IPS-11a (cell line): Measurements from ENCODE around the gene CDH23.

Experiments used
- H3K4me3 ChIP-seq: one replicate; pipeline ENCODE4 v1.5.1; 2013; ENCODE audit warnings: low read depth, low read length, control low read depth

Gene CDH23

DNA sequence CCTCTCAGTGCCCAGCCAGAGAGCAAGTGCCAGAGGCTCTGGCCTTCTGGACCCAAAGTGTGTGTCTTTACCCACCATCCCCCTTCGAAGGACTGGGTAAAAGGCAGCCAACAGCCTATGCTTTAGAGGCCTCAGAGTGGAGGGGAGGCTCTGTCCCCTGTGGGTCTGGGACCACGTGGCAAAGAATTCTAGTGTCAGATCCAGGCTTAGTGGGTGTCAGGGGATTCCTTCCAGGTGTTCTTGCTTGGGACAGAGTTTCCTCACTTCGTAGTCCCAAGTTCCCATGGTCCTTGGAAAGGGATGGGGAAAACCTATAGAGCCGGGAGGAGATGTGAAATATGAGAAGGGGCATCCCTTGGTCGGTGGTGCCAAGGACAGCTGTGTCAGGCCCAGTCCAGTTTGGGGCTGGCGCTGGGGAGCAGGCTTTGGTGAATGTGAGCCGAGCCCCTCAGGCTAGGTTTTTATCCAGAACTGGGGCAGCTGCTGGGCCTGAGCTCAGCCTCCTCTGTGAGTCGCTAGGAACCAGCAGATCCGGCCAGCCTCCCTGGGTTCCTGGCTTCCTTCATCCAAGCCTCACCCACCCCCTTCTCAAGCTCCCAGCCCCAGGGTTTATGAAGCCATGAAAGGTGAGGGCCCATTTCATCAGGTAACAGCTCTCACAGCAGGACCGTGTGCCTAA lies 251.7 kb downstream of the CDH23 start:
- H3K4me3 ChIP-seq = no peak overlapping the region

- no peak overlapping the region for H3K4me3 ChIP-seq
Observed at GRCh38 chr10:71648933-71649320, 252.2 kb downstream of the CDH23 start.

DNA sequence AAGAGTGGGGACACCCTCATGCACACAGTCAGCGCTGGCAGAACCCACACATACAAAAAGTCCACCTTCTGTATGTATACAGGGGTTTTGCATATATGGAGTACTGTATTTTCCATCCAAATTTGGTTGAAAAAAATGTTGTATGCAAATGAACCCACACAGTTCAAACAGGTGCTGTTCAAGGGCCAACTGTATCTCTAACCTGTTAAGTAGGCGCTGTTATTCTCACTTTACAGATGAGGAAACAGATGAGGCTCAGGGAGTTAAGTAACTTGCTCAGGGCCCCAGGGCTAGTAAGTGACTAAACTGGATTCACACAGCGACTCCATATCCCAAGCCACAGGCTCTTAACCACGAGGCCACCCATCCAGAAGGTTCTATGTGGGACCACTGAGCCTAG lies 252.9 kb downstream of the CDH23 start:
- no peak overlapping the region for H3K4me3 ChIP-seq

DNA sequence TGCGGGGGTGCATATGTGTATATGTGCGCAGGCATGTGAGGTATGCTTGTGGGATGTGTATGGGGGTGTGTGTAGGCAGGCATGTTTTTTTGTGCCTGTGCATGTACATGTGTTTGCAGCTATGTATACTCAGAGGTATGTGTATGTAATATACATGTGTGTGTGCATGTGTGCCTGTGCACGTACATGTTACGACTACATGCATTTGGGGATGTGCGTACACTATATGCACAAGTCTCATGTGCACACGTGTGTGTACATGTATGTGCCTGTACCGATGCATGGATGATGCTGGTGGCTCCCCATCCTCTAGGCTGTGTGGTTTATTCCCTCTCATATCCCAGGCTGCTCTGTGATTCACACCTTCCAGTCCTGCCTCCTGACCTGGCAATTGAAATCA lies 253.7 kb downstream of the CDH23 start:
- no peak overlapping the region for H3K4me3 ChIP-seq

- no peak overlapping the region for H3K4me3 ChIP-seq
Observed at GRCh38 chr10:71651428-71651827, 254.7 kb downstream of the CDH23 start.

GRCh38 chr10:71651928-71652327 lies 255.2 kb downstream of the CDH23 start:
- no peak overlapping the region for H3K4me3 ChIP-seq

GRCh38 chr10:71653044-71653443 lies 256.3 kb downstream of the CDH23 start:
- H3K4me3 ChIP-seq = no peak overlapping the region

DNA sequence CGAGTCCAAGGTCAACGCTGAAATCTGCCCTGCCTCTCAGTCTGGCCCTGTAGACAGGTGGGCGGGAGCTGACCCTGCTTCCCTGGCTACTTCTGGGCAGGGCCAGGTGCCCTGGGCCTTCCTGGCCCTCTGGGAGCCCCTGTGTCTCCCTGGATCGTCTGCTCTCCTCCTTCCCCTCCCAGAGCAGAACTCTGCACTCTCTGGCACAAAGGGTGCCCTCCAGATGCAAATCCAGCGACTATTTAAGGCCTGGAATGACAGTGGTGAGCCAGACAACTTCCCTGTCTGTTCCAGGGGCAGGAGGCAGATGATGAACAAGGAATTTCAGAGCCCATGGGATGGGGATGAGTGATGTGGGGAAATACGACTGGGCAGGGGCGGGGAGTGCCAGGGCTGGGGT lies 259.5 kb downstream of the CDH23 start:
- H3K4me3 ChIP-seq = no peak overlapping the region

- H3K4me3 ChIP-seq = no peak overlapping the region
Observed at GRCh38 chr10:71657604-71658466, 261.1 kb downstream of the CDH23 start.

DNA sequence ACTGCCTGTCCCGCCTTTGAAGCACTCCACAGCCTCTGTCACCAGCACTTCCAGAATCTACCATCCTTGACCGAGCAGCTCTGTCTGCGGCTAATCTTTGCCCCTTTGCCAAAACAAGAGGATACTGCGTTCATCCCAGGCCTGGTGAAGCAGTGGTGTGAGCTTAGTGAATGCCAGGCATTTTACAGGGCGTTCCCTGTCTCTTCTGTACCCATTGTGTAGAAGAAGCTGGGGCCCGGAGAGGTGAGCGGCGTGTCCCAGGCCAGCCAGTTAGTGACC lies 261.7 kb downstream of the CDH23 start:
- no peak overlapping the region for H3K4me3 ChIP-seq

DNA sequence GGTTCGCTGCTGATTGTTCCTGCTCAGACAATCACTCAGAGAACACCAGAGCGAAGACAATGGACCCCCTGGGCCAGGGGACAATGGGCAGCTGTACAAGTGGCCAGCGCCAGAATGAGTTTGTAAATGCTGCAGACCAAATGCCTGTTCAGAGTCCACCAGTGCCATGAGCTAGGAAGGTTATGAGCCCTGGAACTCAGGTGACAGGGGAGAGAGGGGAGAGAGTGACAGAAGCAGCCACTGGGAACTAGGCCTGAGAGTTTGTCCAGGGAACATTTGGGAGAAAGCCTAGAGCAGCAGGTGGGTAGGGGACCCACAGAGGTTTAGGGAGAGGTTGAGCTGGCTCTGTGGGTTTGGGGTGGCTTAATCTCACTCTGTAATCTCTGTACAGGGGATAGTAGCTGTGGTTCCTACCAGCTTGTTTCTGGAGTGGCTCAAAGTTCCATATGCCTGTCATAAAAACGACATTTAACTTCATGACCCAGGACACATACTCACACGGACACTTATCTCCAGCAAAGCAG lies 262.5 kb downstream of the CDH23 start:
- no peak overlapping the region for H3K4me3 ChIP-seq

- no peak overlapping the region for H3K4me3 ChIP-seq
Observed at GRCh38 chr10:71659737-71660136, 263.0 kb downstream of the CDH23 start.

- no peak overlapping the region for H3K4me3 ChIP-seq
Observed at GRCh38 chr10:71660313-71660712, 263.6 kb downstream of the CDH23 start.

GRCh38 chr10:71661060-71661622 lies 264.4 kb downstream of the CDH23 start:
- no peak overlapping the region for H3K4me3 ChIP-seq

GRCh38 chr10:71661779-71662336 lies 265.1 kb downstream of the CDH23 start:
- H3K4me3 ChIP-seq = no peak overlapping the region

DNA sequence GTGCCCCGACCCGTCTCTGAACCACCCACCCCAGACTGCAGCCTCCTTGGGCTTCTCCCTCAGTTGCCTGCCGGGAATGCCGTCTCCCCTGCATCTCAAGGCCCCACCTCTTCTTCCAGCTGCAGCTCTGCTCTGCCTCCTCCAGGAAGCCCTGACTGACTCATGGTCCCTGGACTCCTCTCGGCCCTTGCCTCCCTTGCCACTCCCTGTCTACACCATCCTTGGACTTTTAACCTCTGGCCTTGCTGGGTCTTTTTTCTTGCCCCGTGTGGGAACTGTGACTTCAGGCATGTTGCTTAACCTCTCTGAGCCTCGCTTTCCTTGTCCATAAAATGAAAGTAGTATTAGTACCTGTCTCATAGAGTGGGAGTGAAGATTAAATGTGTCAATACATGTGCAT lies 266.6 kb downstream of the CDH23 start:
- no peak overlapping the region for H3K4me3 ChIP-seq

DNA sequence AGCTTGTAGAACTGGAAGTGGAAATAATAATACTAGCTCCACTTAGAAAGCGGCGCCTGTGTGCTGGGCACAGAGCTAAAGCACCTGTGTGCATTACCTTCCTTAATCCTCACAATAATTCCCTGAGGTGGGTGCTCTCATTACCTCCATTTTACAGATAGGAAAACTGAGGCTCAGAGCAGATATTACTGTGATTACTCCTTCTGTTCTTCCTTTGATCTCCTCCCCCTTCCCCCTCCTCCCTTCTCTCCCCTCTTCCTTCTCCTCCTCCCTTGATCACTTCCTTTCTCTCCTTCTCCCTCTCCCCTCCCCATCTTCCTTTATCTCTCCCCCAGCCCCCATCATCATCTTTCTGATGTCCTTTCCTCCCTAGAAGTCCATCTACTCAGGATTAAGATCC lies 267.9 kb downstream of the CDH23 start:
- no peak overlapping the region for H3K4me3 ChIP-seq

DNA sequence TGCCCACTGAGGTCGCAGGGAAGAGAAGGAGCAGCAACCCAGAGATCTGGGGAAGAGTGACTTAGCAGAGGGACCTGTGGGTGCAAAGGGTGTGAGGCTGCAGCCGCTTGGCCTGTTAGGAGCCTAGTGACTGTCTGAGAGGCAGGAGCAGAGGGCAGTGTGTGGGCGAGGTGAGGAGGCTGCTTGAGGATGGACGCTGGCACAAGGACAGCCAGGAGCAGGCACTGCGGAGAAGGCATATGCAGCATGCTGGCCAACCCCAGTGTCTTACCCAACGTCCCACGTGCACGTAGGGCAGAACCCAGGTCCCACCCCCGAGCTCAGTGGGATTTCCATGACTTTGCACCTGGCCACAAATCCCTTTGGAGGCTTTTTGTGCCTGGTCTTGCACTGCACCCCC lies 268.7 kb downstream of the CDH23 start:
- H3K4me3 ChIP-seq = no peak overlapping the region

- H3K4me3 ChIP-seq = no peak overlapping the region
Observed at GRCh38 chr10:71666639-71667386, 270.1 kb downstream of the CDH23 start.

DNA sequence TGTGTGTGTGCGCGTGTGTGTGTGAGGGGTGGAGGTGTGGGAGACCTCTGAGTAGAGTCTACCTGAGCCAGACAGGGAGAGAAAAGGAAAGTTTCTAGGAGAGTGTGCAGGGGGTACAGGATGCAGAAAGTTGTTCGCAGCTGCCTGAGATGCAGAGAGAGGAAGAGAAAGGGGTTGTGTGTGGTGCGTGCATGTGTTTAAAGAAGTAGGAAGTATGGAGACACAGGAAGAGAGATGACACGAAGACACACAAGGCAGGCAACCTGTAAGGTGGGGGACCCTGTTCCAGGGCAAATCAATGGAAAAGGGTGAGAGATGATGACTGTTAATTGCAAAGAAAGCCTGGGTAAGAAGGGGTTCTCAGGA lies 270.6 kb downstream of the CDH23 start:
- no peak overlapping the region for H3K4me3 ChIP-seq
